HCT116 (cell line): ENCODE measurements around the gene SYDE2. TPM values are rescaled to one million over a fixed set of nuclear protein-coding genes. Genes with fewer than 3 reads are reported as not detected.

Experiments
- ATAC-seq: fragments of 200-7000 bp; cut with Tn5 transposase; 2 replicates; pipeline ENCODE4 v1.9.1; 2020; ENCODE audit warnings: mild to moderate bottlenecking, moderate library complexity
- BruUV-seq: library from RNA; stranded (reverse); fragments of 400-500 nt; replicated peaks from 2 replicates; lab custom pipeline; 2021; lab: Mats Ljungman, UMichigan
- CTCF ChIA-PET: fragments of 300-600 bp; sonication (Branson Sonifier 250); formaldehyde crosslinking; loops from one replicate; lab custom pipeline; 2021; ENCODE audit warnings: antibody characterized with exemption; lab: Charles Lee
- POLR2A ChIA-PET: fragments of 300-600, 350-600 bp; sonication (Branson Sonifier 250); formaldehyde crosslinking; loops from one replicate; lab custom pipeline; 2021; ENCODE audit warnings: antibody characterized with exemption; lab: Charles Lee
- RAD21 ChIA-PET, 2 experiments: fragments of 300-600 bp; sonication (Branson Sonifier 250); formaldehyde crosslinking; loops; one replicate each; lab custom pipeline; 2023; ENCODE audit warnings: low total read pairs in 2 of 2; ENCODE audit not compliant: uncharacterized antibody in 2 of 2, unreplicated experiment in 2 of 2, low non-redundant PET in 1 of 2; lab: Charles Lee
- DNase-seq: peaks from one replicate; pipeline ENCODE4 v3.0.0-alpha.2; 2010; ENCODE audit warnings: low read depth, low spot score
- H2AFZ ChIP-seq: fragments of 200-600 bp; shearing (Covaris generic), sonication (generic); 2 replicates; pipeline ENCODE4 v1.6.1; 2017; ENCODE audit warnings: low read depth, mixed run types, mixed read lengths, antibody characterized with exemption, low read length; ENCODE audit not compliant: poor library complexity, severe bottlenecking
- H3K27ac ChIP-seq: 2 replicates; pipeline ENCODE4 v1.5.1; 2012; ENCODE audit warnings: low read depth, low read length
- H3K27me3 ChIP-seq: fragments of 200-600 bp; sonication (generic); 2 replicates; pipeline ENCODE4 v1.6.1; 2016; ENCODE audit warnings: mixed run types, low read length, mixed read lengths; ENCODE audit not compliant: insufficient read depth
- H3K36me3 ChIP-seq, 2 experiments: fragments of 200-500 bp in 1 of 2; fragments of 200-600 bp in 1 of 2; sonication (Bioruptor generic) in 1 of 2; sonication (generic) in 1 of 2; 2 replicates each; pipeline versions ENCODE4 v1.5.1 to v1.6.1; 2014 to 2016; ENCODE audit warnings: low read length in 2 of 2, inconsistent platforms in 1 of 2, mixed read lengths in 1 of 2, mixed run types in 1 of 2; ENCODE audit not compliant: insufficient read depth in 2 of 2, control insufficient read depth in 1 of 2
- H3K4me1 ChIP-seq, 2 experiments: fragments of 200-600 bp in 1 of 2; sonication (generic) in 1 of 2; 2 replicates each; pipeline versions ENCODE4 v1.5.1 to v1.6.1; 2012 to 2017; ENCODE audit warnings: low read length in 2 of 2, inconsistent platforms in 1 of 2, mild to moderate bottlenecking in 1 of 2, mixed read lengths in 1 of 2, mixed run types in 1 of 2, moderate library complexity in 1 of 2; ENCODE audit not compliant: insufficient read depth in 2 of 2, control insufficient read depth in 1 of 2
- H3K4me2 ChIP-seq: fragments of 200-600 bp; sonication (generic); 2 replicates; pipeline ENCODE4 v1.6.1; 2017; ENCODE audit warnings: mixed run types, low read length, mixed read lengths
- H3K4me3 ChIP-seq, 2 experiments: fragments of 200-600 bp in 1 of 2; sonication (generic) in 1 of 2; replicated peaks in 1 of 2; 2 replicates each; pipeline ENCODE4 v1.5.1; 2011 to 2016; ENCODE audit warnings: low read length in 2 of 2, control low read depth in 1 of 2, low read depth in 1 of 2, mild to moderate bottlenecking in 1 of 2, mixed read lengths in 1 of 2, mixed run types in 1 of 2
- H3K79me2 ChIP-seq: fragments of 200-600 bp; sonication (generic); 2 replicates; pipeline ENCODE4 v1.6.1; 2017; ENCODE audit warnings: mild to moderate bottlenecking, mixed run types, low read length, moderate library complexity, mixed read lengths; ENCODE audit not compliant: insufficient read depth
- H3K9ac ChIP-seq: fragments of 200-600 bp; sonication (generic); 2 replicates; pipeline ENCODE4 v1.6.1; 2016; ENCODE audit warnings: low read length, mixed read lengths
- H3K9me2 ChIP-seq: fragments of 200-600 bp; sonication (generic), shearing (Covaris generic); 2 replicates; pipeline ENCODE4 v1.6.1; 2017; ENCODE audit warnings: mixed run types, mild to moderate bottlenecking, moderate library complexity; ENCODE audit not compliant: insufficient read depth
- H3K9me3 ChIP-seq, 2 experiments: fragments of 200-500 bp in 1 of 2; fragments of 200-600 bp in 1 of 2; sonication (Bioruptor generic) in 1 of 2; sonication (generic) in 1 of 2; 2 replicates each; pipeline ENCODE4 v1.6.1; 2014 to 2017; ENCODE audit warnings: low read length in 2 of 2, mixed read lengths in 2 of 2, inconsistent platforms in 1 of 2, low read depth in 1 of 2, mild to moderate bottlenecking in 1 of 2, mixed run types in 1 of 2, moderate library complexity in 1 of 2; ENCODE audit not compliant: control insufficient read depth in 1 of 2, insufficient read depth in 1 of 2
- H4K20me1 ChIP-seq: fragments of 200-600 bp; sonication (generic), shearing (Covaris generic); 2 replicates; pipeline ENCODE4 v1.6.1; 2017; ENCODE audit warnings: mixed run types, mild to moderate bottlenecking, moderate library complexity; ENCODE audit not compliant: insufficient read depth
- FOSL1 ChIP-seq: IDR thresholded peaks from 2 replicates; pipeline ENCODE4 v1.6.1; 2012; ENCODE audit warnings: low read depth
- RAD21 ChIP-seq: IDR thresholded peaks from 2 replicates; pipeline ENCODE4 v1.6.1; 2012; ENCODE audit warnings: low read depth, mild to moderate bottlenecking
- intact Hi-C: fragments of 100-400 bp; cut with micrococcal nuclease; formaldehyde crosslinking; loops from 2 replicates; pipeline ENCODE4 v1.10.0; 2022
- total RNA-seq: library from RNA; stranded (reverse); gene quantifications from one replicate; pipeline ENCODE4 v1.2.1, GENCODE V29; 2021; ENCODE audit not compliant: unreplicated experiment
- TF ChIP-seq, protein P1 (sequence below), 3 experiments: fragments of 200-600 bp in 1 of 3; sonication (generic) in 1 of 3; IDR thresholded peaks in 2 of 3; conservative IDR thresholded peaks in 1 of 3; 2 replicates each; pipeline ENCODE4 v1.5.1; 2012 to 2017; ENCODE audit warnings: low read depth in 2 of 3, low read length in 2 of 3, antibody characterized with exemption in 1 of 3, borderline replicate concordance in 1 of 3, control low read depth in 1 of 3, mild to moderate bottlenecking in 1 of 3, mixed read lengths in 1 of 3, mixed run types in 1 of 3, moderate library complexity in 1 of 3; ENCODE audit not compliant: insufficient read depth in 1 of 3

SYDE2 gene
- total RNA-seq, 1 experiment from 2014 or later = 5.3 TPM

DNA sequence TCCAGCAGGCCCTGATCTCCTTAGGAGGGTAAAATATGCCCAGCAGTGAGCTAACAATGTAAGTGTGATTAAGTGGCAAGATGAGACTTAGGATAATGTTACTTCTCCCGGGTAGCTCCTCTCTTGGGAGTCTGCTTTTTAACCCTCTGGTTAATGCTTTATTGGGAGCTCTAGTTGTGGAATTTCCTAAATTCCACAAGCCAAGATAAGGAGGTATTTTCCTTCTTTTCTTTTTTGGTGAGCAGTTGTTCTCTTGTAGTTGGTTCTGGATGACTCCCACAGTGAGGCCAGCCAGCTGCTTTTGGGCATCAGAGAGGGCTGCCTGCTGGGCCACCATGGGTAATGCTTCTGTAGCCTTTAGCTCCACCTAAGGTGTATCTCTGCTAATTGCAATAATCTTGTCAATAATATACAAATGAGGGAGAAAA lies 39.4 kb upstream of the SYDE2 start:
- H3K9me2 ChIP-seq = no peaks in the 10 kb centered on the region
- ATAC-seq (peak; percentile 90), DNase-seq (no peak)
- POLR2A ChIA-PET = interaction anchor here (1.2 kb wide), 2 partner anchors 10 to 295 kb away, joined by 3 to 11 read pairs; no protein-coding TSS in a partner anchor
- H3K36me3 ChIP-seq = no peaks in the 10 kb centered on the region
- H3K4me2 ChIP-seq = no peak overlapping the region
- BruUV-seq = no TSS peak
- CTCF ChIA-PET = interaction anchor here (0.7 to 3.0 kb wide), 11 partner anchors 10 to 299 kb away, joined by 3 to 48 read pairs (median 4); partner anchors contain the start of gene C1orf52
- peak overlapping the region; percentile 62 for H2AFZ ChIP-seq
- RAD21 ChIA-PET = interaction anchor here (0.6 to 1.8 kb wide), 6 partner anchors 14 to 296 kb away, joined by 4 to 17 read pairs (median 8); no protein-coding TSS in a partner anchor
- no peaks in the 10 kb centered on the region for H4K20me1 ChIP-seq
- intact Hi-C loops = loop anchor here (1.0 kb wide), 1 partner anchor 131 kb away; no protein-coding TSS in a partner anchor
- no peaks in the 10 kb centered on the region for H3K27me3 ChIP-seq
- TF ChIP-seq FOSL1 (no peak), RAD21 (peak; percentile 87)
- TF ChIP-seq, protein P1, sequence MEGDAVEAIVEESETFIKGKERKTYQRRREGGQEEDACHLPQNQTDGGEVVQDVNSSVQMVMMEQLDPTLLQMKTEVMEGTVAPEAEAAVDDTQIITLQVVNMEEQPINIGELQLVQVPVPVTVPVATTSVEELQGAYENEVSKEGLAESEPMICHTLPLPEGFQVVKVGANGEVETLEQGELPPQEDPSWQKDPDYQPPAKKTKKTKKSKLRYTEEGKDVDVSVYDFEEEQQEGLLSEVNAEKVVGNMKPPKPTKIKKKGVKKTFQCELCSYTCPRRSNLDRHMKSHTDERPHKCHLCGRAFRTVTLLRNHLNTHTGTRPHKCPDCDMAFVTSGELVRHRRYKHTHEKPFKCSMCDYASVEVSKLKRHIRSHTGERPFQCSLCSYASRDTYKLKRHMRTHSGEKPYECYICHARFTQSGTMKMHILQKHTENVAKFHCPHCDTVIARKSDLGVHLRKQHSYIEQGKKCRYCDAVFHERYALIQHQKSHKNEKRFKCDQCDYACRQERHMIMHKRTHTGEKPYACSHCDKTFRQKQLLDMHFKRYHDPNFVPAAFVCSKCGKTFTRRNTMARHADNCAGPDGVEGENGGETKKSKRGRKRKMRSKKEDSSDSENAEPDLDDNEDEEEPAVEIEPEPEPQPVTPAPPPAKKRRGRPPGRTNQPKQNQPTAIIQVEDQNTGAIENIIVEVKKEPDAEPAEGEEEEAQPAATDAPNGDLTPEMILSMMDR (IDR thresholded peaks at IDR 0.05 in 2 of 3, conservative IDR thresholded peaks at IDR 0.05 in 1 of 3; ENCODE audit: borderline replicate concordance in 1 of 3, insufficient read depth in 1 of 3, low read depth in 2 of 3, low read length in 2 of 3) = peak; percentile 33 to 74 (median 42); a peak in 5 of 6 replicates
- no peaks in the 10 kb centered on the region for H3K9me3 ChIP-seq
- H3K79me2 ChIP-seq = no peaks in the 10 kb centered on the region
- H3K27ac ChIP-seq = no peak overlapping the region
- H3K9ac ChIP-seq = no peak overlapping the region
- H3K4me3 ChIP-seq = no peak overlapping the region
- H3K4me1 ChIP-seq = peaks cover 4 to 10% of the 10 kb centered on the region in 2 experiments; a peak in 3 of 4 replicates

DNA sequence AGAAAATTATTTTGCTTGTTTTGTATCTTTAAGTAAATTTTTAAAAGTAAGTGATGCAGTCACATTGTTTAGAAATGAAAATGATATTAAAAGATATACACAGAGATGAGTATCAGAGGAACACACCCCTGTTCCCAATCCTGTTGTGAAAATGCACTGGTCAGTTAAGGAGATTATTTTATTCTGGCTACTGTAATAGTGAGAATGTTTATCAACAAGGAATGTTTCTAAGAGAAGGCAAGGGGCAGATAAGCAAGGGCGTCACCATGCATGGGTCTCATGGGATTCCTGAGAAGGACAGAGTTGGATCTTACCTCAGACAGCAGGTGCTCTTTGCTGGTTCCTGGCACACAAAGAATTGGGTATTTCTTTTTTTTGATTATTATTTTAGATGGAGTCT lies 36.8 kb upstream of the SYDE2 start:
- Histone ChIP-seq H3K4me3 (no peak overlapping the region), H3K4me2 (no peak overlapping the region), H3K36me3 (no peaks in the 10 kb centered on the region), H3K9ac (no peak overlapping the region), H2AFZ (no peak overlapping the region), H3K4me1 (no peaks in the 10 kb centered on the region)
- BruUV-seq = no TSS peak
- ChIA-PET POLR2A (no interaction called here), CTCF (no interaction called here)
- TF ChIP-seq FOSL1 = no peak
- TF ChIP-seq, all 23 proteins: peak for 0
- RAD21 ChIA-PET = no interaction called here
- Histone ChIP-seq H3K27ac (no peak overlapping the region), H3K79me2 (no peaks in the 10 kb centered on the region), H3K9me3 (no peaks in the 10 kb centered on the region), H3K27me3 (no peaks in the 10 kb centered on the region), H4K20me1 (no peaks in the 10 kb centered on the region), H3K9me2 (no peaks in the 10 kb centered on the region)
- intact Hi-C loops = no loop called here
- DNase-seq (no peak), ATAC-seq (no peak)
